Panc1 (cell line): ENCODE results near the gene RPL7A. TPM values are rescaled to one million over a fixed set of nuclear protein-coding genes. Genes with fewer than 3 reads are reported as not detected.
A peak's percentile ranks its signal among the peaks of the same experiment; 100 is the strongest.

Experiments
- ATAC-seq: fragments of 200-7000 bp; cut with Tn5 transposase; 2 replicates; pipeline ENCODE4 v1.9.1; 2020; ENCODE audit warnings: mild to moderate bottlenecking, moderate library complexity
- BruUV-seq: library from RNA; stranded (reverse); fragments of 400-500 nt; replicated peaks from 2 replicates; lab custom pipeline; 2021; lab: Mats Ljungman, UMichigan
- CTCF ChIA-PET: fragments of 300-600 bp; sonication (Branson Sonifier 250); formaldehyde crosslinking; loops from one replicate; lab custom pipeline; 2022; ENCODE audit warnings: antibody characterized with exemption; lab: Charles Lee
- POLR2A ChIA-PET: fragments of 300-600 bp; sonication (Branson Sonifier 250); formaldehyde crosslinking; loops from one replicate; lab custom pipeline; 2022; ENCODE audit warnings: antibody characterized with exemption; lab: Charles Lee
- DNase-seq: peaks from one replicate; pipeline ENCODE4 v3.0.0-alpha.2; 2010; ENCODE audit warnings: low read depth, low spot score
- H3K27ac ChIP-seq: 2 replicates; pipeline ENCODE4 v1.5.1; 2011; ENCODE audit warnings: mild to moderate bottlenecking, low read length, inconsistent platforms
- H3K27me3 ChIP-seq: fragments of 200-500 bp; sonication (Bioruptor generic); 2 replicates; pipeline ENCODE4 v1.6.0; 2014; ENCODE audit warnings: low read length, inconsistent platforms; ENCODE audit not compliant: control insufficient read depth, insufficient read depth
- H3K36me3 ChIP-seq: fragments of 200-500 bp; sonication (Bioruptor generic); 2 replicates; pipeline ENCODE4 v1.5.1; 2014; ENCODE audit warnings: inconsistent platforms, mild to moderate bottlenecking, low read length, moderate library complexity; ENCODE audit not compliant: control insufficient read depth, insufficient read depth
- H3K4me1 ChIP-seq: 2 replicates; pipeline ENCODE4 v1.5.1; 2011; ENCODE audit warnings: inconsistent platforms, mild to moderate bottlenecking, low read length, moderate library complexity; ENCODE audit not compliant: control insufficient read depth, insufficient read depth
- H3K4me3 ChIP-seq, 2 experiments: 2 replicates each; pipeline ENCODE4 v1.5.1; 2011 to 2012; ENCODE audit warnings: low read depth in 2 of 2, low read length in 2 of 2, mild to moderate bottlenecking in 2 of 2, inconsistent platforms in 1 of 2, moderate library complexity in 1 of 2
- H3K9me3 ChIP-seq: fragments of 200-500 bp; sonication (Bioruptor generic); 2 replicates; pipeline ENCODE4 v1.5.1; 2014; ENCODE audit warnings: low read depth, mild to moderate bottlenecking, inconsistent platforms, low read length, moderate library complexity; ENCODE audit not compliant: control insufficient read depth, insufficient read depth
- POLR2AphosphoS5 ChIP-seq: IDR thresholded peaks from 2 replicates; pipeline ENCODE4 v1.6.1; 2012; ENCODE audit warnings: mild to moderate bottlenecking, low read depth, low read length, moderate library complexity
- SIN3A ChIP-seq: IDR thresholded peaks from 2 replicates; pipeline ENCODE4 v1.6.1; 2012; ENCODE audit warnings: low read depth, mild to moderate bottlenecking, low read length, moderate library complexity, borderline replicate concordance; ENCODE audit not compliant: insufficient read depth
- TCF7L2 ChIP-seq: IDR thresholded peaks from 2 replicates; pipeline ENCODE4 v1.6.1; 2011; ENCODE audit warnings: mild to moderate bottlenecking, low read depth, low read length, inconsistent platforms
- in situ Hi-C: cut with HindIII; loops from 2 replicates; pipeline ENCODE4 v1.10.0; 2016; ENCODE audit warnings: low sequenced_read_pairs, low pct_unique_long_range_greater_than_20kb
- intact Hi-C: fragments of 100-400 bp; cut with micrococcal nuclease; formaldehyde crosslinking; loops from one replicate; pipeline ENCODE4 v1.10.0; 2022; ENCODE audit not compliant: unreplicated experiment
- total RNA-seq: library from RNA; stranded (reverse); gene quantifications from one replicate; pipeline ENCODE4 v1.2.1, GENCODE V29; 2021; ENCODE audit not compliant: unreplicated experiment
- TF ChIP-seq, protein P1 (sequence below), 2 experiments: IDR thresholded peaks; 2 replicates each; pipeline ENCODE4 v1.6.1; 2011 to 2012; ENCODE audit warnings: low read depth in 2 of 2, control low read depth in 1 of 2, low read length in 1 of 2, mild to moderate bottlenecking in 1 of 2, moderate library complexity in 1 of 2; ENCODE audit not compliant: insufficient read depth in 1 of 2
- TF ChIP-seq, protein P2 (sequence below): fragments of 450-650 bp; IDR thresholded peaks from 2 replicates; pipeline ENCODE4 v1.5.1; 2017; ENCODE audit warnings: mild to moderate bottlenecking

Gene RPL7A
- total RNA-seq, 1 experiment from 2014 or later, result 1,104 TPM

DNA sequence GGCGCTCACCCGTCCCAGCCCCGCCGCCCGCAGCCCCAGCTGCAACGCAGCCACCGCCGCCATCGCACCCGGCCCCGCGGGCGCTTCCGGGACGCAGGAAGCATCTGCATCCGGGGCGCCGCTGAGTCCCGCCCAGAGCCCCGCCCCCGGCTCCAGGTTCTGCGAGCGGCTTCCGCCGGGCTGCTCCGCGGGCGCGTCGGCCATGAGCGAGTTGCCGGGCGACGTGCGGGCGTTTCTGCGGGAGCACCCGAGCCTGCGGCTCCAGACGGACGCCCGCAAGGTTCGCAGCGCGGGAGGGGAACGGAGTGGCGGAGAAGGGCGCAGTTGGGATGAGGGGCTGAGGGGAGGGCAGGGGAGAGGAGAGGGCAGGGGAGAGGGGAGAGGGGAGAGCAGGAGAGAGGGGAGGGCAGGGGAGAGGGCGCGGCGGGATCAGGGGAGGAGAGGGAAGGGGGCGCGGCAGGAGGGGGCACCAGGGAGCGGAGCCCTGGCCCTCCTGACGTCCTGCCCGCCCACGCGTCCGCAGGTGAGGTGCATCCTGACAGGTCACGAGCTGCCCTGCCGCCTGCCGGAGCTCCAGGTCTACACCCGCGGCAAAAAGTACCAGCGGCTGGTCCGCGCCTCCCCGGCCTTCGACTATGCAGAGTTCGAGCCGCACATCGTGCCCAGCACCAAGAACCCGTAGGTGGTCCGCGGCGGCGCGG lies 8.5 kb downstream of the RPL7A start, which contains the start of the genes SURF1 and SURF2:
SURF1 (minus strand) TSS at position 97 of the 701 bp plus-strand sequence; CDS start at position 63, 34 bp downstream.
SURF2 (plus strand) TSS at position 160 of the 701 bp plus-strand sequence; CDS start at position 203, 43 bp downstream.
- DNase-seq, result no peak

DNA sequence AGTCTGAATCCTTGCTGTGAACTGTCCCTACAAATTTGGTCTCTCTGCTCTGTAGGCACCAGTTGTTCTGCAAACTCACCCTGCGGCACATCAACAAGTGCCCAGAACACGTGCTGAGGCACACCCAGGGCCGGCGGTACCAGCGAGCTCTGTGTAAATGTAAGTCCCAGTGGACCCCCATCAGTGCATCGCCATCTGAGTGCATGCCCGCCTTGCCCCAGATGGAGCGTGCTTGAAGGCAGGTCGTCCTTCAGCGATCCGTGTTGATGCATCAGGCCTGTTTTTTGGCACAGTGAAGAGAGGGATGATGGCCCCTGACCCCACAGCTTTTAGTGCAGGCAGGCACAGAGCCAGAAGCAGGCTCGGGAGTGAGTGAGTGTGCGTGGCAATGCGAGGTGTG lies 9.6 kb downstream of the RPL7A start:
- H3K9me3 ChIP-seq, result no peaks in the 10 kb centered on the region
- CTCF ChIA-PET, result no interaction called here
- no peaks in the 10 kb centered on the region for H3K27me3 ChIP-seq
- no TSS peak for BruUV-seq
- peaks cover 4% of the 10 kb centered on the region; the same call in 1 of the 2 replicates for H3K36me3 ChIP-seq
- no peak overlapping the region; the same call in 1 of the 2 replicates for H3K27ac ChIP-seq
- H3K4me1 ChIP-seq, result peaks cover 8% of the 10 kb centered on the region; the same call in 1 of the 2 replicates
- peak overlapping the region in 1 of 2 experiments; percentile 78; a peak in 3 of 4 replicates for H3K4me3 ChIP-seq
- DNase-seq (no peak), ATAC-seq (no peak)
- TF ChIP-seq POLR2AphosphoS5 (no peak), TCF7L2 (no peak), SIN3A (no peak)
- TF ChIP-seq, protein P1, sequence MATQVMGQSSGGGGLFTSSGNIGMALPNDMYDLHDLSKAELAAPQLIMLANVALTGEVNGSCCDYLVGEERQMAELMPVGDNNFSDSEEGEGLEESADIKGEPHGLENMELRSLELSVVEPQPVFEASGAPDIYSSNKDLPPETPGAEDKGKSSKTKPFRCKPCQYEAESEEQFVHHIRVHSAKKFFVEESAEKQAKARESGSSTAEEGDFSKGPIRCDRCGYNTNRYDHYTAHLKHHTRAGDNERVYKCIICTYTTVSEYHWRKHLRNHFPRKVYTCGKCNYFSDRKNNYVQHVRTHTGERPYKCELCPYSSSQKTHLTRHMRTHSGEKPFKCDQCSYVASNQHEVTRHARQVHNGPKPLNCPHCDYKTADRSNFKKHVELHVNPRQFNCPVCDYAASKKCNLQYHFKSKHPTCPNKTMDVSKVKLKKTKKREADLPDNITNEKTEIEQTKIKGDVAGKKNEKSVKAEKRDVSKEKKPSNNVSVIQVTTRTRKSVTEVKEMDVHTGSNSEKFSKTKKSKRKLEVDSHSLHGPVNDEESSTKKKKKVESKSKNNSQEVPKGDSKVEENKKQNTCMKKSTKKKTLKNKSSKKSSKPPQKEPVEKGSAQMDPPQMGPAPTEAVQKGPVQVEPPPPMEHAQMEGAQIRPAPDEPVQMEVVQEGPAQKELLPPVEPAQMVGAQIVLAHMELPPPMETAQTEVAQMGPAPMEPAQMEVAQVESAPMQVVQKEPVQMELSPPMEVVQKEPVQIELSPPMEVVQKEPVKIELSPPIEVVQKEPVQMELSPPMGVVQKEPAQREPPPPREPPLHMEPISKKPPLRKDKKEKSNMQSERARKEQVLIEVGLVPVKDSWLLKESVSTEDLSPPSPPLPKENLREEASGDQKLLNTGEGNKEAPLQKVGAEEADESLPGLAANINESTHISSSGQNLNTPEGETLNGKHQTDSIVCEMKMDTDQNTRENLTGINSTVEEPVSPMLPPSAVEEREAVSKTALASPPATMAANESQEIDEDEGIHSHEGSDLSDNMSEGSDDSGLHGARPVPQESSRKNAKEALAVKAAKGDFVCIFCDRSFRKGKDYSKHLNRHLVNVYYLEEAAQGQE (IDR thresholded peaks at IDR 0.05; ENCODE audit: insufficient read depth in 1 of 2, low read depth in 2 of 2, low read length in 1 of 2), result no peak
- TF ChIP-seq, protein P2, sequence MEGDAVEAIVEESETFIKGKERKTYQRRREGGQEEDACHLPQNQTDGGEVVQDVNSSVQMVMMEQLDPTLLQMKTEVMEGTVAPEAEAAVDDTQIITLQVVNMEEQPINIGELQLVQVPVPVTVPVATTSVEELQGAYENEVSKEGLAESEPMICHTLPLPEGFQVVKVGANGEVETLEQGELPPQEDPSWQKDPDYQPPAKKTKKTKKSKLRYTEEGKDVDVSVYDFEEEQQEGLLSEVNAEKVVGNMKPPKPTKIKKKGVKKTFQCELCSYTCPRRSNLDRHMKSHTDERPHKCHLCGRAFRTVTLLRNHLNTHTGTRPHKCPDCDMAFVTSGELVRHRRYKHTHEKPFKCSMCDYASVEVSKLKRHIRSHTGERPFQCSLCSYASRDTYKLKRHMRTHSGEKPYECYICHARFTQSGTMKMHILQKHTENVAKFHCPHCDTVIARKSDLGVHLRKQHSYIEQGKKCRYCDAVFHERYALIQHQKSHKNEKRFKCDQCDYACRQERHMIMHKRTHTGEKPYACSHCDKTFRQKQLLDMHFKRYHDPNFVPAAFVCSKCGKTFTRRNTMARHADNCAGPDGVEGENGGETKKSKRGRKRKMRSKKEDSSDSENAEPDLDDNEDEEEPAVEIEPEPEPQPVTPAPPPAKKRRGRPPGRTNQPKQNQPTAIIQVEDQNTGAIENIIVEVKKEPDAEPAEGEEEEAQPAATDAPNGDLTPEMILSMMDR, result no peak
- POLR2A ChIA-PET, result no interaction called here
- in situ Hi-C loops, result no loop called here
- intact Hi-C loops, result loop anchor here (10.0 kb wide), 1 partner anchor 127 kb away; no protein-coding TSS in a partner anchor

More for the DNA sequence above, 8.5 kb downstream of the RPL7A start, which contains the start of the genes SURF1 and SURF2:
- peaks cover 7% of the 10 kb centered on the region for H3K36me3 ChIP-seq
- H3K27ac ChIP-seq, result peak within 1 kb of the TSS; percentile 90
- in situ Hi-C loops, result no loop called here
- CTCF ChIA-PET, result interaction anchor here (0.6 kb wide), 1 partner anchor 79 kb away, joined by 4 read pairs; no protein-coding TSS in a partner anchor
- TF ChIP-seq, protein P1 (IDR thresholded peaks at IDR 0.05; ENCODE audit: insufficient read depth in 1 of 2, low read depth in 2 of 2, low read length in 1 of 2), result no peak
- TF ChIP-seq SIN3A, result peak; percentile 84; the same call in 1 of the 2 replicates
- peak; percentile 73 for TF ChIP-seq POLR2AphosphoS5
- TF ChIP-seq, protein P2, result no peak
- no peak for TF ChIP-seq TCF7L2
- no TSS peak for BruUV-seq
- peak within 1 kb of the TSS; percentile 59 to 78 for H3K4me3 ChIP-seq
- peaks cover 8% of the 10 kb centered on the region; the same call in 1 of the 2 replicates for H3K4me1 ChIP-seq
- intact Hi-C loops, result loop anchor here (10.0 kb wide), 1 partner anchor 128 kb away; no protein-coding TSS in a partner anchor
- POLR2A ChIA-PET, result interaction anchor here (0.6 kb wide), 2 partner anchors 163 to 190 kb away, joined by 3 to 5 read pairs; no protein-coding TSS in a partner anchor
- H3K9me3 ChIP-seq, result no peaks in the 10 kb centered on the region
- no peaks in the 10 kb centered on the region for H3K27me3 ChIP-seq
- ATAC-seq, result peak; percentile 88
